ENCODE measurements around the gene BAHD1.

The BAHD1 gene

GRCh38 chr15:40440743-40441564 is at the start of gene BAHD1:
Gene BAHD1 (plus strand): TSS chr15:40440953. CDS start chr15:40458465, 17,512 bp downstream.
- peak; percentile 20 for FAIRE-seq

GRCh38 chr15:40392986-40393948 is 47.5 kb upstream of the BAHD1 start:
- no peak for FAIRE-seq

- FAIRE-seq: no peak
These were observed 42.9 kb upstream of the BAHD1 start for GRCh38 chr15:40397688-40398412.

- FAIRE-seq: no peak
These were observed 42.3 kb upstream of the BAHD1 start for GRCh38 chr15:40398413-40398873.

- FAIRE-seq: no peak
These were observed 41.4 kb upstream of the BAHD1 start for GRCh38 chr15:40399370-40399769.

DNA sequence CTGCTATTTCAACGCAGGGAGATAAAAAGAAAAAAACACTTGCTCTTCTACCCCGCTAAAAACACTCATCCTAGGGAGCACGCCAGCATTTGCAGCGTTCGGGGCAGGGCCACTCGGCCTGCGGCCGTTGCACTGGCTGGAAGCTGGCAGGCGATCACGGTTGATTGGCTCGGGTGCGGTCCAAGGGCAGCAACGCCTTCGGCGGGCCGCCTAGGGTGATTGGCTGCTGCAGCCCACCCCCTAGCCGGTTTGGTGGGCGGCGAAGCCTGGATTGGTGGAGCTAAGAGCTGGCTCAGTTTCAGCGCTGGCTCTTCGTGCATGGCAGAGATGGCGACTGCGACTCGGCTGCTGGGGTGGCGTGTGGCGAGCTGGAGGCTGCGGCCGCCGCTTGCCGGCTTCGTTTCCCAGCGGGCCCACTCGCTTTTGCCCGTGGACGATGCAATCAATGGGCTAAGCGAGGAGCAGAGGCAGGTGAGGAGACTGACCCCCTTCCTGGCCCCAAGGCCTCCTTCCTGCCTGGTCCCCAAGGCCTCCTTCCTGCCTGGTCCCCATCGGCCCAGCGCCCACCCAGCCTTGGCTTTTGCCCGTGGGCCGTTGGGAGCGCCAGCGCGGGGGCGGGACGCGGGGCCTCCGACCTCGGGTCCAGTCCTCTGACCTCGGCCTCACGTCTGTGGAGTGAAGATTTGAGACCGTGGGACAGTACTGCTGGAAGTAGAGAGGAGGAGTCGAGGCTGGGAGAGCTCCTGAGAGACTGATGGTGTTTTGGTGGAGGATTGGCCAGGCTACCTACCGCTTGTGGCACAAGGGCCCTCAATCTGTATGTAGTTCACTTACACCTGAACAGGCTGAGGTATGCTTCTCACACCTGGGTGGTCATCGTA is 35.0 kb upstream of the BAHD1 start, which contains the start of gene IVD:
IVD (plus strand) TSS at position 295 of the 881 bp plus-strand sequence; CDS start at position 328, 33 bp downstream.
- FAIRE-seq: peak; percentile 95

- FAIRE-seq: no peak
These were observed 33.3 kb upstream of the BAHD1 start for GRCh38 chr15:40407330-40407990.

- FAIRE-seq: no peak
These were observed 31.4 kb upstream of the BAHD1 start for GRCh38 chr15:40409366-40409765.

DNA sequence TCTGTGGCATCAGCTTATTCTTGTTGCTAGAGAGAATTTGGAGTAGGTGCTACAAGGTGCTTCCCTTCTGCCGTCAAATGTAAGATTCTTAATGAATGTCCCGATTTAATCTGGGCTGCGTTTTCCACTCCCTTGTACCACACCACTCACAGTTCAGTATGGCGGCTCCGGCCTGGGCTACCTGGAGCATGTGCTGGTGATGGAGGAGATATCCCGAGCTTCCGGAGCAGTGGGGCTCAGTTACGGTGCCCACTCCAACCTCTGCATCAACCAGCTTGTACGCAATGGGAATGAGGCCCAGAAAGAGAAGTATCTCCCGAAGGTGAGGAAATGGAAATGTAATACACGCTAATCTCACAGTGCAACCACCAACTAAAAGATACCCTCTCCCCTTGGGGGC is 30.3 kb upstream of the BAHD1 start:
- no peak for FAIRE-seq

DNA sequence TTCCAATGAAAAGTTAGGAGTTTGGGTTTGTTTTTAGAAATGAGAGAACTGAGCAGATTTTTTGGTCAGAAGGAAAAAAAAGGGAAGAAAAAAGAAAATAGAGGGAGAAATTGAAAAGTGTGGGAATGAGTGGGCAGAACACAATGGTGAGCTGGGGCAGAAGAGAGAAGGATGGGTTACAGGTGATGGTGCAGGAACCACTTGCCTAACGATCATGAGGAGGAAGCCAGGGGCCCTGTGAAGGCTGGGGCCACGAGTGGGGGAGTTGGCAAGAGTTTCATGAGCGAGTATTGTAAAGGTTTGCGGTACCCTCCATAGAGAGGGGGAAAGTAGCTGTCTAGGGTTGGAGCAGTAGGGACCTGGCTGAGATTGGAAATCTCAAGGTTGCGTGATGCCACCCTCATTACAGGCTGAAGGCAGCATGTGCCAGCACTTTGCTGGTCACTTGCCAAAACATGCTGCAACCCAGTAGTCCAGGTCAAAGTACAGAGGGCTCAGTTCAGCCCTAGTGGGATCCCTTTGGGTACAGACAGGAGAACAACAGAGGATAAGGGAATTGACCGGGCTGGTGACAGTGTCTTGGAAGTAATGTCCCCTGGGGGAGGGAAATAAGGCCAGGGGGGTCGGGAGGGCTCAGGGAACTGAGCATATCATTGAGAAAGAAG is 28.5 kb upstream of the BAHD1 start:
- no peak for FAIRE-seq

DNA sequence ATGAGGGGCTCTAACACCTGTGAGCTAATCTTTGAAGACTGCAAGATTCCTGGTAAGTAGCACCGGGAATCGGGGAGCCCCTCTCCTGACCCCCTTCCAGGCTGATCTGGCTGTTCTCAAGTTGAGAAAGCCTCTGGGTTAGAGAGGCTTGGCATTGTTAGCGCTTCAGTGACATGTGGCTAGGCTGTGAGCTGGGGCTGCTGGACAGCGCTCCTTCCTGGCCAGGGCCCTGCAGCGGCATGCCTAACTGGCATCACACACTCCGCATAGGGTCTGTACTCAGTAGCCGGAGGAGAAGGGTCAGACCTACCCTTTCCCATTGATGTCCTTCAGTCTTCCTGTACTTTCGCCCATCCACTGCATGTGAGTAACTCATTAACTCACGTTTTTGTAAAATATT is 27.7 kb upstream of the BAHD1 start:
- no peak for FAIRE-seq

GRCh38 chr15:40414816-40415215 is 25.9 kb upstream of the BAHD1 start:
- no peak for FAIRE-seq

DNA sequence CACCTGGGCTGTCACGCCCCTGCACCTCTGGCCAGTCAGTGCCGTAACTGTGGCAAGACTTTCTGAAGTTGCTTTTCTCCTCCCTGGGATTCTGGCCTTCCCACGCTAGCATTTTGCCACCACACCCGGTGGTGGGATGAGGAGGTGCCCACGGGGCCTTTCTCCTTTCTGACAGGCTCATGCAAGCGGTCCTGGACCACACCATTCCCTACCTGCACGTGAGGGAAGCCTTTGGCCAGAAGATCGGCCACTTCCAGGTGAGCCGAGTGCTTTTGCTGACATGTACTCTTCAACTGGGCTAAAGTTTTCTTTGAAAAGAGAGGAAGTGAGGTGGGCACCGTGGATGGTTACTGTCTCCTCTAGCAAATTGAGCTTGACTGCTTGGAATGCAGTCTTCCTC is 25.5 kb upstream of the BAHD1 start:
- no peak for FAIRE-seq

GRCh38 chr15:40416056-40416455 is 24.7 kb upstream of the BAHD1 start:
- no peak for FAIRE-seq

GRCh38 chr15:40418126-40418525 is 22.6 kb upstream of the BAHD1 start:
- FAIRE-seq: no peak

GRCh38 chr15:40420071-40420713 is 20.6 kb upstream of the BAHD1 start:
- no peak for FAIRE-seq

DNA sequence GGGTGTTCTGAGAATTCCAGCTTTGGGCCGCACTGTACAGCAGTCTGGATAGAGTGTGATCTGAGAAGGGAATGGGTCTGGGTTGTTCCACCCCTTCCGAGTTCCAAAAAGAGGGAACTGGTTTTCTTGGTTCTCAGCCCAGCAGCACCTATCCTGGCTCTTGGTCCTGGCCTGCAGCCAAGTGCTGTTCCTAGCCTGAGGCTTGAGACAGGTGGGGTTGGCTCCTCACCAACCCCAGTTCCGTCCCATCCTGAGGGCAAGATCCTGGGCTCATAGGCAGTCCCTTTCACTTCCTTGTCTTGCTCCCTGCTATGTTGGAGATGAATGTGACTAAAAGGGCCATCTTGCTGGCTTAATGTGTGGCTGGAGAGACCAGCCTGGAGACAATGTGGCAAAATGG is 20.0 kb upstream of the BAHD1 start:
- FAIRE-seq: no peak

DNA sequence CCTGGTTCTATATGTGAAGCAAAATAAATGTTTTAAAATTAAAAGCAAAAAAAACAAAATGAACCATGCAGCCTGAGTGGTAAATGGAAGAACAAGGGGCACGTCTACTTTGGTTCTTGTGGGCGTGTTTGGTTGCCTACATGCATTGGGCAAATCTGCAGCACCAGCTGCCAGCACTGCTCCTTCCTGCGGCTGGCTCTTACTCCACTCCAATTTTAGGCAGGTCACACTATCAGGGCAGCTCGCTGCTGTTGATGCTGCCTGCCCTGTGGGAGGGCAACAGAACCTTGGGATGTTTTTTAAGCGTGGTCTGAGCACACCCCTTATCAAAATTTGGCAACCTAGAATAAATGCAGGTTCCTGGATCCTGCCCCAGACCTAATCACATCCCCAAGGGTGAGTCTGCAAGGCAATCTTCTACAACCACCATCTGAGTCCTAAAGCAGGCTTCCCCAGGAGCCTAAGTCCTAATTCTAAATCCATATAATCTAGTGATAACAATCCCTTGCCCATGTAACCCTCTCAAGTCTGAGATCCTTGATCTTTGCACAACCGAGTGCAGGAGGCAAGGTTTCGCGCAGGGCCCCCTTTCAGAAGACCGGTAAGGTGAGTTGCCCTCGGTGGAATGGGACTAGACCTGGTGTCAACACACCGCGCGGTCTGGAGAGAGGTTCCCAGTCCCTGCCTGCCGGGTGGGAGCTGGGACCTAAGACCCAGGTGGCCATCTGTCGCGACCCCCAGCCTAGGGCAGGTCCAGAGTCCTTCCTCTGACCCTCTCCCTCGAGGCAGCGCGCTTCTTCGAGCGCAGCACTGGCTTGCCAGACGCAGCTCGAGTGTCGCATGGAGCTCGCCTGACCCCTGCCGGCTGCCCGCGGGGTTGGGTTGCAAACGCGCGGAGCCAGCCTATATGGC is 19.3 kb upstream of the BAHD1 start:
- FAIRE-seq: no peak
